ENCODE measurements around the gene VPS52.

The VPS52 gene

DNA sequence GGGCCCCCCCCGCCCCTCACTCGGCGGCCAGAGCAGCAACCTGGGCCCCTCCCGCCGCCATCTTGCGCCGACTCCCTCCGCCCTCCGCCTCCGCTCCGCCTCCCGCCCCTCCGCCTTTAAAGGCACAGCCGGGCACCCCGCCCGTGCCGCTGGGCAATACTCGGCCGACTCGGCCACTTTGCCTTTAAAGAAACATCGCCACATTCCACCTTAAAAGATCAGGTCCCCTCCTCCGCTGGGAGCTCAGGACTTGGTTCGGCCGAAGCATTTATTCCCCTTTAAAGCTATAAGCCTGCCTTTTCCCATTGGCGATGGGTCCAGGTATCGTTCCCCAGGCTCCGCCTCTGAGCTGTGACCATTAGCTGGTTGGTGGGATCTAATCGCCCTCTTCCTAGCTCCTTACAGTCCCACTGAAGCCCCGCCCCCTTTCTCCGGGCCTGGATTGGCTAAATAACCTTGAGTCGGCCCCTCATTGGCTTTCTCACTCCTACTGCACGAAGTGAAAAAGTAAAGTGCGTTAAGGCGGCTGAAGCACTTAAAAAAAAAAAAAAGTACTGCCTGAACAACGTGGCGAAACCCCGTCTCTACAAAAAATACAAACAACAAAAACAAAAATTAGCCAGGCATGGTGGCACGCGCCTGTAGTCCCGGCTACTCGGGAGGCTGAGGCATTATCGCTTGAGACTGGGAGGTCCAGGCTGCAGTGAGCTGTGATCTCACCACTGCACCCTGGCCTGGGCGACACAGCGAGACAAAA, 46.2 kb upstream of the VPS52 start, which contains the start of gene ZBTB22 (continued):
- TF ChIP-seq ZNF223 (tag by site-specific recombination; IDR thresholded peaks at IDR 0.05): peak; percentile 64; the same call in 1 of the 2 replicates
- 0 out of 2 replicates have a peak, but pooled peaks have one; percentile 6 for TF ChIP-seq ZNF76 (tag by site-specific recombination; IDR thresholded peaks at IDR 0.05; ENCODE audit: borderline replicate concordance, low read depth)
- TF ChIP-seq, protein P1, sequence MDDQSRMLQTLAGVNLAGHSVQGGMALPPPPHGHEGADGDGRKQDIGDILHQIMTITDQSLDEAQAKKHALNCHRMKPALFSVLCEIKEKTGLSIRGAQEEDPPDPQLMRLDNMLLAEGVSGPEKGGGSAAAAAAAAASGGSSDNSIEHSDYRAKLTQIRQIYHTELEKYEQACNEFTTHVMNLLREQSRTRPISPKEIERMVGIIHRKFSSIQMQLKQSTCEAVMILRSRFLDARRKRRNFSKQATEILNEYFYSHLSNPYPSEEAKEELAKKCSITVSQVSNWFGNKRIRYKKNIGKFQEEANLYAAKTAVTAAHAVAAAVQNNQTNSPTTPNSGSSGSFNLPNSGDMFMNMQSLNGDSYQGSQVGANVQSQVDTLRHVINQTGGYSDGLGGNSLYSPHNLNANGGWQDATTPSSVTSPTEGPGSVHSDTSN (CRISPR knock-in tag; IDR thresholded peaks at IDR 0.05): no peak
- peak; percentile 52 for TF ChIP-seq KLF9 (tag by site-specific recombination; IDR thresholded peaks at IDR 0.05; ENCODE audit: low read depth)
- TF ChIP-seq ZXDB (tag by site-specific recombination; IDR thresholded peaks at IDR 0.05): peak; percentile 71
- TF ChIP-seq, protein P2, sequence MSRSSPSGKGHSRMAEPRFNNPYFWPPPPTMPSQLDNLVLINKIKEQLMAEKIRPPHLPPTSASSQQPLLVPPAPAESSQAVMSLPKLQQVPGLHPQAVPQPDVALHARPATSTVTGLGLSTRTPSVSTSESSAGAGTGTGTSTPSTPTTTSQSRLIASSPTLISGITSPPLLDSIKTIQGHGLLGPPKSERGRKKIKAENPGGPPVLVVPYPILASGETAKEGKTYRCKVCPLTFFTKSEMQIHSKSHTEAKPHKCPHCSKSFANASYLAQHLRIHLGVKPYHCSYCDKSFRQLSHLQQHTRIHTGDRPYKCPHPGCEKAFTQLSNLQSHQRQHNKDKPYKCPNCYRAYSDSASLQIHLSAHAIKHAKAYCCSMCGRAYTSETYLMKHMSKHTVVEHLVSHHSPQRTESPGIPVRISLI (tag by site-specific recombination; IDR thresholded peaks at IDR 0.05): peak; percentile 100
- TF ChIP-seq PRDM1 (tag by site-specific recombination; IDR thresholded peaks at IDR 0.05): peak; percentile 33
- TF ChIP-seq ZNF26 (tag by site-specific recombination; IDR thresholded peaks at IDR 0.05): no peak

- ChIA-PET POLR2A (interaction anchor here (0.6 to 3.3 kb wide), 31 partner anchors 9 to 1652 kb away, joined by 3 to 57 read pairs (median 5); partner anchors contain the start of genes B3GALT4, CSNK2B, CUTA and KIFC1), CTCF (interaction anchor here (0.7 to 2.9 kb wide), 6 partner anchors 16 to 90 kb away, joined by 4 to 21 read pairs (median 8); partner anchors contain the start of gene RGL2)
- Histone ChIP-seq H3K36me3 (ENCODE audit: control insufficient read depth in 2 of 2, insufficient read depth in 1 of 2, low read length in 2 of 2) (peaks cover 14 to 41% of the 10 kb centered on the region in 2 experiments), H3K9me3 (ENCODE audit: control insufficient read depth, insufficient read depth, low read depth, low read length) (no peaks in the 10 kb centered on the region), H3K4me1 (ENCODE audit: control insufficient read depth, insufficient read depth, low read length) (peaks cover 25% of the 10 kb centered on the region), H3K27ac (ENCODE audit: extremely low read depth, low read depth, low read length) (no peak overlapping the region), H3K4me3 (ENCODE audit: low read depth, low read length) (peak overlapping the region; percentile 58)
- TF ChIP-seq MZF1 (tag by site-specific recombination; IDR thresholded peaks at IDR 0.05; ENCODE audit: borderline replicate concordance) (no peak), ZNF677 (tag by site-specific recombination; IDR thresholded peaks at IDR 0.05) (no peak), ZNF214 (tag by site-specific recombination; IDR thresholded peaks at IDR 0.05; ENCODE audit: borderline replicate concordance) (no peak), SCRT2 (tag by site-specific recombination; IDR thresholded peaks at IDR 0.05) (no peak), ZNF501 (tag by site-specific recombination; IDR thresholded peaks at IDR 0.05) (no peak), SP3 (tag by site-specific recombination; IDR thresholded peaks at IDR 0.05) (no peak), ZNF473 (tag by site-specific recombination; IDR thresholded peaks at IDR 0.05) (no peak), ZNF157 (tag by site-specific recombination; IDR thresholded peaks at IDR 0.05) (no peak), ZNF302 (tag by site-specific recombination; IDR thresholded peaks at IDR 0.05; ENCODE audit: low read depth) (no peak), ZNF140 (tag by site-specific recombination; IDR thresholded peaks at IDR 0.05) (no peak)
- TF ChIP-seq, protein P3, sequence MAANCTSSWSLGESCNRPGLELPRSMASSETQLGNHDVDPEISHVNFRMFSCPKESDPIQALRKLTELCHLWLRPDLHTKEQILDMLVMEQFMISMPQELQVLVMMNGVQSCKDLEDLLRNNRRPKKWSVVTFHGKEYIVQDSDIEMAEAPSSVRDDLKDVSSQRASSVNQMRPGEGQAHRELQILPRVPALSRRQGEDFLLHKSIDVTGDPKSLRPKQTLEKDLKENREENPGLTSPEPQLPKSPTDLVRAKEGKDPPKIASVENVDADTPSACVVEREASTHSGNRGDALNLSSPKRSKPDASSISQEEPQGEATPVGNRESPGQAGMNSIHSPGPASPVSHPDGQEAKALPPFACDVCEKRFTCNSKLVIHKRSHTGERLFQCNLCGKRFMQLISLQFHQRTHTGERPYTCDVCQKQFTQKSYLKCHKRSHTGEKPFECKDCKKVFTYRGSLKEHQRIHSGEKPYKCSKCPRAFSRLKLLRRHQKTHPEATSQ (tag by site-specific recombination; IDR thresholded peaks at IDR 0.05): no peak
- TF ChIP-seq, protein P4, sequence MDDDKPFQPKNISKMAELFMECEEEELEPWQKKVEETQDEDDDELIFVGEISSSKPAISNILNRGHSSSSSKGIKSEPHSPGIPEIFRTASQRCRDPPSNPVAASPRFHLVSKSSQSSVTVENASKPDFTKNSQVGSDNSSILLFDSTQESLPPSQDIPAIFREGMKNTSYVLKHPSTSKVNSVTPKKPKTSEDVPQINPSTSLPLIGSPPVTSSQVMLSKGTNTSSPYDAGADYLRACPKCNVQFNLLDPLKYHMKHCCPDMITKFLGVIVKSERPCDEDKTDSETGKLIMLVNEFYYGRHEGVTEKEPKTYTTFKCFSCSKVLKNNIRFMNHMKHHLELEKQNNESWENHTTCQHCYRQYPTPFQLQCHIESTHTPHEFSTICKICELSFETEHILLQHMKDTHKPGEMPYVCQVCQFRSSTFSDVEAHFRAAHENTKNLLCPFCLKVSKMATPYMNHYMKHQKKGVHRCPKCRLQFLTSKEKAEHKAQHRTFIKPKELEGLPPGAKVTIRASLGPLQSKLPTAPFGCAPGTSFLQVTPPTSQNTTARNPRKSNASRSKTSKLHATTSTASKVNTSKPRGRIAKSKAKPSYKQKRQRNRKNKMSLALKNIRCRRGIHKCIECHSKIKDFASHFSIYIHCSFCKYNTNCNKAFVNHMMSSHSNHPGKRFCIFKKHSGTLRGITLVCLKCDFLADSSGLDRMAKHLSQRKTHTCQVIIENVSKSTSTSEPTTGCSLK (tag by site-specific recombination; IDR thresholded peaks at IDR 0.05): no peak
- TF ChIP-seq, protein P5, sequence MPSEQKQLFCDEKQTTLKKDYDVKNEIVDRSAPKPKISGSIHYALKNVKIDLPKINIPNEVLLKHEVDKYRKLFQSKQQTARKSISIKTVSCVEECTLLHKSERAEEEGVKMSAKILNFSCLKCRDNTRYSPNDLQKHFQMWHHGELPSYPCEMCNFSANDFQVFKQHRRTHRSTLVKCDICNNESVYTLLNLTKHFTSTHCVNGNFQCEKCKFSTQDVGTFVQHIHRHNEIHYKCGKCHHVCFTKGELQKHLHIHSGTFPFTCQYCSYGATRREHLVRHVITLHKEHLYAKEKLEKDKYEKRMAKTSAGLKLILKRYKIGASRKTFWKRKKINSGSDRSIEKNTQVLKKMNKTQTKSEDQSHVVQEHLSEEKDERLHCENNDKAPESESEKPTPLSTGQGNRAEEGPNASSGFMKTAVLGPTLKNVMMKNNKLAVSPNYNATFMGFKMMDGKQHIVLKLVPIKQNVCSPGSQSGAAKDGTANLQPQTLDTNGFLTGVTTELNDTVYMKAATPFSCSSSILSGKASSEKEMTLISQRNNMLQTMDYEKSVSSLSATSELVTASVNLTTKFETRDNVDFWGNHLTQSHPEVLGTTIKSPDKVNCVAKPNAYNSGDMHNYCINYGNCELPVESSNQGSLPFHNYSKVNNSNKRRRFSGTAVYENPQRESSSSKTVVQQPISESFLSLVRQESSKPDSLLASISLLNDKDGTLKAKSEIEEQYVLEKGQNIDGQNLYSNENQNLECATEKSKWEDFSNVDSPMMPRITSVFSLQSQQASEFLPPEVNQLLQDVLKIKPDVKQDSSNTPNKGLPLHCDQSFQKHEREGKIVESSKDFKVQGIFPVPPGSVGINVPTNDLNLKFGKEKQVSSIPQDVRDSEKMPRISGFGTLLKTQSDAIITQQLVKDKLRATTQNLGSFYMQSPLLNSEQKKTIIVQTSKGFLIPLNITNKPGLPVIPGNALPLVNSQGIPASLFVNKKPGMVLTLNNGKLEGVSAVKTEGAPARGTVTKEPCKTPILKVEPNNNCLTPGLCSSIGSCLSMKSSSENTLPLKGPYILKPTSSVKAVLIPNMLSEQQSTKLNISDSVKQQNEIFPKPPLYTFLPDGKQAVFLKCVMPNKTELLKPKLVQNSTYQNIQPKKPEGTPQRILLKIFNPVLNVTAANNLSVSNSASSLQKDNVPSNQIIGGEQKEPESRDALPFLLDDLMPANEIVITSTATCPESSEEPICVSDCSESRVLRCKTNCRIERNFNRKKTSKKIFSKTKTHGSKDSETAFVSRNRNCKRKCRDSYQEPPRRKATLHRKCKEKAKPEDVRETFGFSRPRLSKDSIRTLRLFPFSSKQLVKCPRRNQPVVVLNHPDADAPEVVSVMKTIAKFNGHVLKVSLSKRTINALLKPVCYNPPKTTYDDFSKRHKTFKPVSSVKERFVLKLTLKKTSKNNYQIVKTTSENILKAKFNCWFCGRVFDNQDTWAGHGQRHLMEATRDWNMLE (tag by site-specific recombination; conservative IDR thresholded peaks at IDR 0.05; ENCODE audit: low read depth): no peak
Measured at GRCh38 chr6:33317419-33317668, 45.7 kb upstream of the VPS52 start.
